ENCODE results near the gene TBC1D16.
"Not testable (repeated sequence)": the region's sequence is repeated elsewhere in the genome, so short reads cannot be mapped to it uniquely, and the experiment has no call there.

Gene TBC1D16

DNA sequence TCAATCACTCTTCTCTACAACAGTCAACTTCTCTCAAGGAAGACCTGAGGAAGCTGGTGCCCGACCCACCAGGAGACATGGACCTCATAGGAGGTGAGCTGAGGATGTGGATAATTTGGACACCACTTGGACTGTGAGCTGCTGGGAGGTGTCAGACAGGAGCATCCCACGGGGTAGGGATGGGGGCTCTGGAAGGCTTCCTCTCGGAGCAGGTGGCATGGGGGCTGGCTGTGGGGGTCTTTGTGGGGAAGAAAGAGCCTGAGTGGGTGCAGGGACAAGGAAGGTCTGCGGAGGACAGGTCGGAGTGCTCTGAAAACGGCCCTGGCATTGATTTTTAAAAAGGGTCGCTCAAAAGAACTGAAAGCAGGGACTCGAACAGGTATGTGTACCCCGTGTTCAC lies 64.0 kb downstream of the TBC1D16 start:
- no peak for DNase-seq

DNA sequence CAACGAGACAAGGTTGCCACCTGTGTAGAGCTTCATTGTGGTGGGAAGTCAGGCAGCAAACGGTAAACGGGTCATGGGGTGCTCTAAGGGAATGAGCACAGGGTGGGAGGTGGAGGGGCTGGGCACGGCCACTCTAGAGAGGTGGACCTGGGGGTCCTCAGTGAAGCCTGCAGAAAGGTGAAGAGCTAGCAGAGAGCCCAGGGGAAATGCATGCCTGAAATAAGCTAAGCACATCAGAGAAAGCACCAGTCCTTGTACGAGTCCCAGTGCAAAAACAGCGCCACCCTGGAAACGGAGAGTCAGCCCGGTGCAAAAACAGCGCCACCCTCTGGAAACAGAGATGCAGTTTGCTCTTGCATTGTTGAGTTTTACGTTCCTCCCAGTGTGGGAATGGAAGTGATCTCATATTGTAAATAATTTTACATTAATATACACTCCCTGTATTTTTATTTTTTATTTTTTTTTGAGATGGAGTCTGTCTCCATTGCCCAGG lies 65.0 kb downstream of the TBC1D16 start:
- DNase-seq, result no peak

DNA sequence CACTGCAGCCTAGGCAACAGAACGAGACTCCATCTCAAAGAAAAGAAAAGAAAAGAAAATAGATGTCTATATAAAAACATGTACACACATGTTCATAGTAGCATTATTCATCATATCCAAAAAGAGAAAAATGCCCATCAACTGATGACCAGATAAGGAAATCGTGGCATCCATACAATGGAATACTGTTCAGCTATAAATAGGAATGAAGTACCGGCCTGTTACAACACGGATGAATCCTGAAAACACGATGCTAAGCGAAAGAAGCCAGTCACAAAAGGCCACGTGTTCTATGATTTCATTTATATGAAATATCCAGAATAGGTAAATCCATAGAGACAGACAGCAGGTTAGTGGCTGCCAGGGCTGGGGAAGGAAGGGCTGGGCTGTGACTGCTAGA lies 65.8 kb downstream of the TBC1D16 start:
- DNase-seq, result no peak

DNA sequence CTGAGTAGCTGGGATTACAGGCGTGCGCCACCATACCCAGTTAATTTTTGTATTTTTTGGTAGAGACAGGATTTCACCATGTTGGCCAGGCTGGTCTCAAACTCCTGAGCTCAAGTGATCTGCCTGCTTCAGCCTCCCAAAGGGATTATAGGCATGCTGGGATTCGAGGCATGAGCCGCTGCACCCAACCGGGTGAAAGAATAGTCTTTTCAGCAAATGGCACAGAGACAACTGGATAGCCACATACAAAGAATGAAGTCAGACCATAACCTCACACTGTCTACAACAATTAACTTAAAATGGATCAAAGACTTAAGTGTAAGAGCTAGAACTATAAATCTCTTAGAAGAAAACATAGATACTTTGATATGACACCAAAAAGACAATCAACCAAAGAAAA lies 67.6 kb downstream of the TBC1D16 start:
- DNase-seq, result no peak

DNA sequence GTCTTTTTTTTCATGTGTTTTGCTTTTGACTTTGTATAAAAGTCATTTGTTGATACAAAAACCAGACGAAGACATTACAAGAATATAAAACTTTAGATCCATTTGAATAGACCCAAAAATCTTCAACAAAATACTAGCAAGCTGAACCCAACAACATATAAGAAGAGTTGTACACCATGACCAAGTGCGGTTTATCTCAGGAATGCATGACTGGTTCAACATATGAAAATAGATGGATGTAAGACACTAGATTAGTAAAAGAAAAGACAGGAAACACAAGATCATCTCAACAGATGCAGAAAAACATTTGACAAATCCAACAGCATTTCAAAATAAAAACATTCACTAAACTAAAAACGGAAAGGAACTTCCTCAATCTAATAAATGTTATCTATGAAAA lies 69.0 kb downstream of the TBC1D16 start:
- DNase-seq, result no peak

DNA sequence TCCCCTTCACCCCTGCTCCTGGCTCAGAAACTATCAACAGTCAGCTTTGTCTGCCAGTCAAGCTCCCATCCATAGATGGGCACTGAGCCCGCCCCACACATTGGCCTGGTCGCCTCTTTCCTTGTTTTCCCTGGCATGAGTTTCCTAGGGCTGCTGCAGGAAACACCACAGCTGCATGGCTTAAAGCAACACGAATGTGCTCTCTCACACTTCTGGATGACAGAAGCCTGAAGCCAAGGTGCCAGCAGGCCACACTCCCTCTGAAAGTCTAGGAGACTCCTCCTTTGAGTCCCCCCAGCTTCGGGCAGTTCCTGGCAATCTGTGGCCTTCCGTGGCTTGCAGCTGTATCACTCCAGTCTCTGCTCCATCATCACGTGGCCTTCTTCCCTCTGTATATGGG lies 69.9 kb downstream of the TBC1D16 start:
- no peak for DNase-seq

DNA sequence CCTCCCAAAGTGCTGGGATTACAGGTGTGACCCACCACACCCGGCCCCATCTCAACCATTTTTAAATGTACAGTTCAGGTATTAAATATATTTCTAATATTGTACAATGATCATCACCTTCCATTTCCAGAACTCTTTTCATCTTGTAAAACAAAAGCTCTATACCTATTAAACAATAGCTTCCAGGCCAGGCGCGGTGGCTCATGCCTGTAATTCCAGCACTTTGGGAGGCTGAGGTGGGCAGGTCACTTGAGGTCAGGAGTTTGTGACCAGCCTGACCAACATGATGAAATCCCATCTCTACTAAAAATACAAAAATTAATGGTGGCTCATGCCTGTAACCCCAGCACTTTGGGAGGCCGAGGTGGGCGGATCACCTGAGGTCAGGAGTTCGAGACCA lies 73.2 kb downstream of the TBC1D16 start:
- DNase-seq, result not testable (repeated sequence)

DNA sequence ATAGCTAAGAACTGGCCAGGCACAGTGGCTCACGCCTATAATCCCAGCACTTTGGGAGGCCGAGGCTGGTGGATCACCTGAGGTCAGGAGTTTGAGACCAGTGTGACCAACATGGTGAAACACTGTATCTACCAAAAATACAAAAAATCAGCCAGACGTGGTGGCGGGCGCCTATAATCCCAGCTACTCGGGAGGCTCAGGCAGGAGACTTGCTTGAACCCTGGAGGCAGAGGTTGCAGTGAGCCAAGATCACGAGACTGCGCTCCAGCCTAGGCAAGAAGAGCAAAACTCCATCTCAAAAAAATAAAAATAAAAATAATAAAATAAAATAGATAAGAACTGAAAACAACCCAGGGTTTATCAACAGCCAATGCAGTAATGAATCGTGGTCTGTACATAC lies 74.1 kb downstream of the TBC1D16 start:
- not testable (repeated sequence) for DNase-seq

GRCh38 chr17:79960788-79961522 lies 74.7 kb downstream of the TBC1D16 start:
- DNase-seq, result no peak

GRCh38 chr17:79959042-79959441 lies 76.6 kb downstream of the TBC1D16 start:
- no peak for DNase-seq

DNA sequence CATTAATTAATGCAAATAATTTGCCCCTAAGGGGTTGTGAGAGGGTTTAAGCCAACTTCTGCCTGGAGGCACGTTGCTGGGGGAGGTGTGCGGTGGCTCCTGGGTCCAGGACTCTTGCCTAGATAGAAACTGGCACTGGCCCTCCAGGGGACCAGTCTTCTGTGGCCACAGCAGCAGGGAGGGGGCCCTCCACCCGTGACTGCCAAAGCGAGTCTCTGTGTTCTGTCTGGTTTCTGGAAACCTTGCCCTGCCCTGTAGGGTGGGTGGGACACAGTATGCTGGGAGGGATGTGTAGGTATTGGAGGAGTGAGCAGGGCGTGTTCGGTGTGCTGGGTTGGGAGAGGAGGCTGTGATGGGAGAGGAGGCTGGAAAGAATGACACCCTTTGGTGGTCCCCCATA lies 78.8 kb downstream of the TBC1D16 start:
- DNase-seq, result no peak

DNA sequence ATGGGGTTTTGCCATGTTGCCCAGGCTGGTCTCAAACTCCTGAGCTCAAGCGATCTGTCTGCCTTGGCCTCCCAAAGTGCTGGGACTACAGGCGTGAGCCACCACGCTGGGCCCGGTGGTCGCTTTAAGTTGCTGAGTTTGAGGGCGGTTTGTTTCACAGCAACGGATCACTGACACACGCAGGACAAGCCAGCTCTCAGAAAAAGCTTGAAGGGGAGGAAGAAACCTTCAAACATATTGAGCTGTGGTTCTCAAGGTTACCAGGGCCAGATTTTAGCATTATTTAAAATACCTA lies 79.3 kb downstream of the TBC1D16 start:
- DNase-seq, result not testable (repeated sequence)

GRCh38 chr17:79955691-79956440 lies 79.8 kb downstream of the TBC1D16 start:
- no peak for DNase-seq

- DNase-seq, result no peak
Observed at GRCh38 chr17:79955167-79955549, 80.5 kb downstream of the TBC1D16 start.

- no peak for DNase-seq
Observed at GRCh38 chr17:79954281-79955166, 81.1 kb downstream of the TBC1D16 start.

DNA sequence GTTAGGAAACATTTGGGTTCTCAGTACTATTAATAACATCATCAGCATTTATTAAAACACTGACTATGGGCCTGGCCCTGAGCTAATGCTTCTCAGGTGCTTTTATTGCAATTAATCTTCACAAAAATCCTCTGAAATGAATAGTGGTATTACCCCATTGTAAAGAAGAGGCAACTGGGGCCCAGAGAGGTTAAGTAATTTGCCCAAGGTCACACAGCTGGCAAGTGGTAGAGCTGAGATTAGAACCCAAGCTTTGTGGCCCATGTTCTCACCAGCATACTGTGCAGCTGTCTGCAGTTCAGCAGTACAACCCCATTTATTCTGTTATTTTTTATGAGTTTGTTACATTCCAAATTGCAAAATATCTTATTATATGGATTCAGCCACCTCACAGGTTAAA lies 82.3 kb downstream of the TBC1D16 start:
- no peak for DNase-seq

DNA sequence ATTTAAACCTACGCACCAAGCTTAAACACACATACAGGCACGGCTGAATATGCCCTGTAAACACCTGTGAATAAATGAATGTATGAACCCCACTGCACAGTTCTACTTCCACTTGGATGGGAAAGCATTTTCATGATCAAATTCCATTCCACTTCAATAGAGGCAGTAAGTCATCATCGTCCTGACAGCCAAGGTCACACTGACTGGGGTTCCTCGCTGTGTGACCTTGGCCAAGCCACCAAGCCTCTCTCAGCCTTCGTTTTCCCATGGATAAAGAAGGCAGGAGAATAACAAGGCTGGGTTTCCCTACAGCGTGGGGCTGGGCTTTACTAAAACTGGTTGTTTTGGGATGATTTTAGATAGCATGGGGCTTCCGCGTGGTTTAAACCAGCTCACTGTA lies 82.8 kb downstream of the TBC1D16 start:
- no peak for DNase-seq

DNA sequence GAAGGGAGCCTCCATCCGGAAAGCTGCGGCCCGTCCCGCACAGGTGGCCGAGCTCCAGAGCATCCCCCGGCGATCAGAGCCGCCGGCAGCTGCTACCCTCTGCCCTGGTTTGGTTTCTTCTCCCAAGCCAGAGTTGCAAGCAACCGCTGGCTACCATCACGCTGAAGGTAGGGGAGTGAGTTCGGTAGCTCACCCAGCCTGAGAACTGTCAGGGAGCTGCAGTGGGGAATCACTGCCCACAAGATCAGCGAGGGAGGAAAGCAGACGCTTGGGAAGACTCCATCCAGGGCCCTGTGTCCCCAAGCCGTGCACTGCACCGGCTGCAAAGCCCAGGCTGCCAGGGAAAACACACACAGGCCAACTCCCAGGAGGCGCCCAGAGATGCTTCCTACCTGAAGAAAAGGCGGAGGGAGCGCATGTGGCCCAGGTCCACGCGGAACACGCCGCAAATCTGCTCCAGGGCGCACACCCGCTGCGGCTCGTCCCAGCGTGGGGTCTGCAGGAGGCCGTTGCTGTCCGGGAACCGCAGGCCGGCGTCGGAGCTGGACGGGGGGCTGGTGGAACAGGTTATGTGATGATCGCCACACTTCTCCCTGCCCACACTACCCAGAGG lies 83.3 kb downstream of the TBC1D16 start:
- DNase-seq, result no peak

DNA sequence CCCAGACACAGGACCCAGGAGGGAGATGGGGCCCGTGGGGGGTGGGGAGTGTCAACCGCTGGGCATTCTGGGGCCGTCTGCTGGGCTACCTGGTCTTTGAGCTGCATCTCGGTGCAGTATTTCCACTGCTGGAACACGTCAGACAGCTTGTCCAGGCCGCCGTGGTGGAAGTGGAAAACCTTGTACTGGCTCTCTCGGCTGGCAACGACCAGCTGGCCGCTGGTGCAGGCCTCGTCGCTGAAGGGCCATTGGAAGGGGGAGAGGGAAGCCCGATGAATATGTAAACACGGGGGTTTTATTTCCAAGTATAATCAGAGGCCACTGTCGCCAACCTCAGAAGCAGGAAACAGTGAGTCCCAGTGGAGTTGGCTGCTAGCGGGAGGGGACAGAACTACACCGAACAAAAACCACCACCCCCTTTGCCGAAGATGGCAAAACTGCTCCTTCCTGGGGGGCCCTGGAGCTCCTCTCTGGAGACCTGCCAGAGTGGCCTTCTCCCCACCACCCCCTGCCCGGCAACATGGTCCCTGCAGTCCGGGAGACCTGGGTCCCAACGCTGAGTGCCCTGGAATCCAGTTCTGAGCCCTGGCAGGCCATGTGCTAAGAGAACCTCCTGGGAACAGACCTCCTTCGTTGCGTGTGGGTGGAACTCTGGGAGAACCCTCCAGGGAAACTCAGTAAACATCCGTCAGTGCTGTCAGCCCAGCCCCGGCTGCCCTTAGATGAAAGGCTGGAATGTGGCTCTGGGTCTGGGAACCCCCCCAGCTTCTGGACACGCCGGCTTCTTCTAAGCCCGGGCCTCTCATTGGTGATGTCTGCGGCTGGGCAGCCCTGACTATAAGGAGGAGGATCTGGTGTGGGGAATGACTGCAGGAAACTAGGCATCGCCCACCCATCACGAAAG lies 84.1 kb downstream of the TBC1D16 start:
- DNase-seq, result no peak

DNA sequence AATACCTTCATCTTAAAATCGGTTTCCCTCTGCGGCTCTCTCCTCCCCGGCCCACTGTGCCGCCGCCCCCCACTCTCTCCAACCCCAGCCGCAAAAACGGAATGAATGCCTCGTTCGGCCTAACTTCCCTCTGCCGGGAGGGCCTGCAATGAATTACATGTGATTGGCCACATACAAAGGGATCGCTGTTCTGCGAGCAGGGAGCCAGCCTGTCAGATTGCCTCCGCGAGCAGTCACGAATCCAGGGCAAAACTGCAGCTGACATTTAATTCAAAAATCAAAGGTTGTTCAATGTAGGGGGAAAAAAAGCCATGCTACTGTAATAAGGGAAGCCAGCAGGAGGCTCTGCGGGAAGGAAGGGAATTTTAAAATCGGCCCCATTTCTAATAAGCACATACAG lies 84.9 kb downstream of the TBC1D16 start:
- DNase-seq, result no peak

DNA sequence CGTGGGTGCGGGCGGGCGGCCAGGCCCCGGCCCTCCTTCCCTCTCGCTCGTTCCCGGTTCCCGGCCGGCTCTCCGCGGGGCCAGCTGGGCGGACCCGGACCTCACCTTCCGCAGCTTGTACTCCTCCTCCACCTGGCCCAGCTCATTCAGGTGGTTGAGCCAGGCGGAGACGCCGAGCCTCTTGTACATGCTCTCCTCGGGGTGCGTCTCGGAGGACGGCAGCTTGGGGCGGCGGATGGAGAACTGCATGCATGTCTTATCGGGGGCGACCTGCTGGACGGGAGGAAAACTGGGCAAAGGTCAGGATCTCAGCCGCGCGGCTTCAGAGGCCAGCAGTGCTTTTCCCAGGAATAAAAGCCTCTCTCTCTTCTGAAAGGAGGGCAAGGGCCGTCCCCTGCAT lies 85.4 kb downstream of the TBC1D16 start:
- no peak for DNase-seq

GRCh38 chr17:79949656-79950209 lies 85.9 kb downstream of the TBC1D16 start:
- no peak for DNase-seq
